ENCODE measurements around the gene BLCAP. TPM values are rescaled to one million over a fixed set of nuclear protein-coding genes. Genes with fewer than 3 reads are reported as not detected.

Gene BLCAP
- total RNA-seq, 2 donors from 2014 or later, result 24.1 to 44.8 TPM

DNA sequence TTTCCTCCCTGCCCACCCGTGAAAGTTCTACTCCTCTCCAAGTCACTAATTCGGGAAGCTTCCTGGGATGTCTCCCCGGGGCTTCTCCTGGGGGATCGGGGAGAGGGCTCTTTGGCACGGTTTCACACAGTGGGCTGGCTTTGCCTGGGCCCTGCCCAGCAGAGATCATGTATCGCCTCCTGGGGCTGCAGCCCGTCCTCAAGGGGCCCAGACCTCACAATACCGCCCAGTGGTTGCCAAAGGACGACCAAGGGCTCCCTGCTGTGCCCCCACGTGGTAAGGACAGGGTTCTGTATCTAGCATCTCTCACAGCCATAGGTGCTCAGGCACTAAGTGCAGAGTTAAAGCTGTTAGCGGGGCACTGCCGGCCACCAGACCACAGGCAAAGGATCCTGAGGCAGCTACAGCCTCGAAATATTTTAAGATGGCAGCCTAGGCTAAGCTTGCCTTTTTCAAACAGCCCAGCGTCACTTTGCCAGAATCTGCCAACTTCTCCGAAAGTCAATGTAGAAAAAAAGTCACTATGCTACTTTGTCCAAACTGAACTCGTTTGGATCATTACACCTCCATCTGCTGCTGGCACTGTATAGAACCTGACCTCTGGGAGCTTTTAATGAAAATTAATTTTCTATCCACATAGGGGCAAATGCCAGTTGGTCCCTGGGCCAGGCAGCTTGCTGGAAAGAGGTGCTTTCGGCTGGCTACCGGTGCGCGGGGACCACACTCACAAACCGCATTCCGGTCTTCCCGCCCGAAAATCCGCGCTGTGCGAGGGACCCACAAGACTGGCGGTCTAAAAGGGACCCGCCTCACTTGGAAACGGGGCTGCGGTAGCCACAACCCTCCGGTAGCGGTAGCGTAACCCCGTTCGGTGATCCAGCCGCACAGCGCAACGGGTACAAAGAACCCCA lies 7.9 kb downstream of the BLCAP start:
- no peak overlapping the region for H3K4me3 ChIP-seq
- H3K4me1 ChIP-seq, result peaks cover 12% of the 10 kb centered on the region
- WGBS, 2 donors, result 86 to 91% methylated on average over 34 to 39 of the region's 39 CpGs
- ATAC-seq (no peak), DNase-seq (no peak)
- H3K36me3 ChIP-seq (replicated peaks in 1 of 2; ENCODE audit: insufficient read depth in 1 of 2, low read depth in 2 of 2), result no peaks in the 10 kb centered on the region
- no peaks in the 10 kb centered on the region for H3K27me3 ChIP-seq
- TF ChIP-seq, protein P1, sequence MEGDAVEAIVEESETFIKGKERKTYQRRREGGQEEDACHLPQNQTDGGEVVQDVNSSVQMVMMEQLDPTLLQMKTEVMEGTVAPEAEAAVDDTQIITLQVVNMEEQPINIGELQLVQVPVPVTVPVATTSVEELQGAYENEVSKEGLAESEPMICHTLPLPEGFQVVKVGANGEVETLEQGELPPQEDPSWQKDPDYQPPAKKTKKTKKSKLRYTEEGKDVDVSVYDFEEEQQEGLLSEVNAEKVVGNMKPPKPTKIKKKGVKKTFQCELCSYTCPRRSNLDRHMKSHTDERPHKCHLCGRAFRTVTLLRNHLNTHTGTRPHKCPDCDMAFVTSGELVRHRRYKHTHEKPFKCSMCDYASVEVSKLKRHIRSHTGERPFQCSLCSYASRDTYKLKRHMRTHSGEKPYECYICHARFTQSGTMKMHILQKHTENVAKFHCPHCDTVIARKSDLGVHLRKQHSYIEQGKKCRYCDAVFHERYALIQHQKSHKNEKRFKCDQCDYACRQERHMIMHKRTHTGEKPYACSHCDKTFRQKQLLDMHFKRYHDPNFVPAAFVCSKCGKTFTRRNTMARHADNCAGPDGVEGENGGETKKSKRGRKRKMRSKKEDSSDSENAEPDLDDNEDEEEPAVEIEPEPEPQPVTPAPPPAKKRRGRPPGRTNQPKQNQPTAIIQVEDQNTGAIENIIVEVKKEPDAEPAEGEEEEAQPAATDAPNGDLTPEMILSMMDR (IDR thresholded peaks at IDR 0.05), result no peak
- TF ChIP-seq POLR2A (IDR thresholded peaks at IDR 0.05), result no peak
- H3K9me3 ChIP-seq, result no peaks in the 10 kb centered on the region
- H3K27ac ChIP-seq, result no peak overlapping the region
- intact Hi-C loops (cut with DNase I), result loop anchor here (10.0 kb wide), 1 partner anchor 125 kb away; no protein-coding TSS in a partner anchor

DNA sequence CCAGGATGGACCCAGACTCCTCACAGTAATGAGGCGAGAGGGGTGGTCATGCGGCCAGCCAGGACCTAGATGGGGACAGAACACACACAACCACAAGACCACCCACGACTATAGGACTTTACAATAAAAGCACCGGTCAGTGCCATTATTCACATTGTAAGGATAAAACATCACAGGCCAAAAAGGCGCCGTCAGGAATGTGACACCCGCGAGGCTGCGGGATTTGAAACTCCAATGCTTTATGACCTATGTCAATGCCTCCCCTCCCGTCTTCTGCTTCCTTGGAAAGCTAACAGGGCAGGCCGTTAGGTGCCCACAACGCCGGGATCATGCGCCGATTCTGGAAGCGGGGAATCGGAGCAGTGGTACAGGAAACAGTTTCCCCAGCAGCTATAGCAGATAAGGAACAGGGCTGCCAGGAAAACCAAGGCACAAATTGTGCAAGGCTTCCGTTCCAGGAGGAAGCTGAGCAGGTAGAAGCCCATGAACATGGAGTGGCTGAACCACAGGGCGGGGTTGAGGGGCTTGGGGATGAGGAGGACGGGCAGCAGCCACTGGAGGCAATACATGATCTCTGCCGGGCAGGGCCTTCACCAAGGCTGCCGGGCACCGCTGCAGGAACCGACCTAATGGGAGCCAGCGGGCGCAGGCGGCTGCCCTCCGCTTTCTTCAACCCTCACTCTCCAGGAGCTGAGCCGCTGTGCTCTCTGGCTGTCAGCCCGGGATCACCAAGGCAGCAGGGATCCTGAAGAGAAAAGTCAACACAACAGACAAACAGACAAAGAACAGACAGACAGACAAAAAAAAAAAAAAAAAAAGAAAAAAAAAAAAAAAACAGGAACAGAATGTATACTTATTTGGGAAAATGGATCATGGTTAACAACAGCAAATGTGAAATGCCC lies 8.8 kb downstream of the BLCAP start:
- intact Hi-C loops (cut with DNase I), result no loop called here
- DNase-seq, result peak in 1 of 4 donors; percentile 27
- no peak overlapping the region for H3K27ac ChIP-seq

GRCh38 chr20:37518059-37518458 lies 9.6 kb downstream of the BLCAP start:
- no peak overlapping the region for H3K4me3 ChIP-seq
- H3K27me3 ChIP-seq, result no peaks in the 10 kb centered on the region
- WGBS, 2 donors, result 84 to 92% methylated on average over 7 of the region's 7 CpGs
- TF ChIP-seq, protein P1 (IDR thresholded peaks at IDR 0.05), result no peak
- no peak for TF ChIP-seq POLR2A (IDR thresholded peaks at IDR 0.05)
- no peaks in the 10 kb centered on the region for H3K9me3 ChIP-seq
- peaks cover 0 to 3% of the 10 kb centered on the region in 2 donors for H3K36me3 ChIP-seq (replicated peaks in 1 of 2; ENCODE audit: insufficient read depth in 1 of 2, low read depth in 2 of 2)
- intact Hi-C loops (cut with DNase I), result no loop called here
- no peak overlapping the region for H3K27ac ChIP-seq
- H3K4me1 ChIP-seq, result no peaks in the 10 kb centered on the region
- ATAC-seq (no peak), DNase-seq (no peak)

More for the DNA sequence above, 8.8 kb downstream of the BLCAP start:
- 82 to 87% methylated on average over 21 to 30 of the region's 30 CpGs for WGBS, 2 donors
- H3K36me3 ChIP-seq (replicated peaks in 1 of 2; ENCODE audit: insufficient read depth in 1 of 2, low read depth in 2 of 2), result peaks cover 0 to under 1% of the 10 kb centered on the region in 2 donors
- no peaks in the 10 kb centered on the region for H3K27me3 ChIP-seq
- H3K4me1 ChIP-seq, result peaks cover 3% of the 10 kb centered on the region
- no peaks in the 10 kb centered on the region for H3K9me3 ChIP-seq
- no peak for ATAC-seq
- no peak overlapping the region for H3K4me3 ChIP-seq
- no peak for TF ChIP-seq POLR2A (IDR thresholded peaks at IDR 0.05)
- TF ChIP-seq, protein P1 (IDR thresholded peaks at IDR 0.05), result no peak

- Histone ChIP-seq H3K4me3 (no peak overlapping the region), H3K27ac (no peak overlapping the region), H3K27me3 (no peaks in the 10 kb centered on the region), H3K4me1 (no peaks in the 10 kb centered on the region), H3K36me3 (replicated peaks in 1 of 2; ENCODE audit: insufficient read depth in 1 of 2, low read depth in 2 of 2) (peaks cover 0 to 3% of the 10 kb centered on the region in 2 donors), H3K9me3 (no peaks in the 10 kb centered on the region)
- DNase-seq (no peak), ATAC-seq (no peak)
- intact Hi-C loops (cut with DNase I), result no loop called here
- no peak for TF ChIP-seq POLR2A (IDR thresholded peaks at IDR 0.05)
- TF ChIP-seq, protein P1 (IDR thresholded peaks at IDR 0.05), result no peak
- 66 to 79% methylated on average over 12 to 13 of the region's 13 CpGs for whole genome bisulfite sequencing, 2 donors
Measured at GRCh38 chr20:37516811-37517750, 10.6 kb downstream of the BLCAP start.
